Measurements from ENCODE around the gene CDIP1. TPM values are rescaled to one million over a fixed set of nuclear protein-coding genes. Genes with fewer than 3 reads are reported as not detected.
A peak's percentile ranks its signal among the peaks of the same experiment; 100 is the strongest.

CDIP1 gene
- polyA plus RNA-seq, 1 experiment = 15.2 TPM

- no peak for DNase-seq (ENCODE audit: low read depth)
- ChIA-PET CTCF (interaction anchor here (1.1 to 10.7 kb wide), 3 partner anchors 22 to 41 kb away, joined by 3 to 110 read pairs (median 4); no protein-coding TSS in a partner anchor), POLR2A (no interaction called here)
- H3K27me3 ChIP-seq (ENCODE audit: control insufficient read depth, insufficient read depth, low read length) = no peaks in the 10 kb centered on the region
- H3K4me3 ChIP-seq (ENCODE audit: low read depth, low read length) = no peak overlapping the region
- TF ChIP-seq CTCF (IDR thresholded peaks at IDR 0.05; ENCODE audit: insufficient read depth, low read depth, low read length) = no peak
- no peaks in the 10 kb centered on the region for H3K36me3 ChIP-seq (ENCODE audit: control insufficient read depth, insufficient read depth, low read length)
These were observed 5.9 kb upstream of the CDIP1 start for GRCh38 chr16:4544473-4544872.

DNA sequence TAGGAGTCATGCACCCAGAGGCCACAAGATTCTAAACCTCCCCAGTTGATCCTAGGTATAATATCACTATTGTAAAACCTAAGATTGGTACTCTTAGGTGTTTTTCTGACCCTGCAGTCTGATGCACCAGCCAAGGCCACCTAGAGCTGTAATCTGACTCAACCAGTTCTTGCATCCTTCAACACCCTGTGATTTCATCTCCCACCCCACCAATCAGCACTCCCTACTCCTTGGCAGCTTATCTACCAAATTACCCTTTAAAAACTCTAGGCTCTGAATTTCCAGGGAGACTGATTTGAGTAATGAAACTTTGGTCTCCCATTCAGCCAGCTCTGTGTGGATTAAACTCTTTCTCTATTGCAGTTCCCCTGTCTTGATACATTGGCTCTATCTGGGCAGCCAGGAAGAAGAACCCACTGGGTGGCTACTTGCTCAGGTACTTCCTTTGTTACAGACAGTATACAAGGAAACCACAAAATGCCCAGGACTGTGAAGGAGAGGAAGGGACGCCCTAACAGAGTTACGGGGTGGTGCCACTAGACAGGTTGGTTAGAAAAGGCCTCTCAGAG lies 1.2 kb upstream of the CDIP1 start:
- no peak for TF ChIP-seq CTCF (IDR thresholded peaks at IDR 0.05; ENCODE audit: insufficient read depth, low read depth, low read length)
- DNase-seq (ENCODE audit: low read depth) = no peak
- ChIA-PET POLR2A (no interaction called here), CTCF (interaction anchor here (0.8 to 2.0 kb wide), 6 partner anchors 8 to 137 kb away, joined by 3 to 6 read pairs (median 4); partner anchors contain the start of gene MGRN1)
- Histone ChIP-seq H3K4me3 (ENCODE audit: low read depth, low read length) (no peak overlapping the region), H3K36me3 (ENCODE audit: control insufficient read depth, insufficient read depth, low read length) (no peaks in the 10 kb centered on the region), H3K27me3 (ENCODE audit: control insufficient read depth, insufficient read depth, low read length) (no peaks in the 10 kb centered on the region)

GRCh38 chr16:4537376-4538343 lies 913 bp downstream of the CDIP1 start:
- ChIA-PET POLR2A (no interaction called here), CTCF (interaction anchor here (0.6 to 1.3 kb wide), 3 partner anchors 8 to 110 kb away, joined by 3 to 4 read pairs (median 3); no protein-coding TSS in a partner anchor)
- Histone ChIP-seq H3K4me3 (ENCODE audit: low read depth, low read length) (peak overlapping the region; percentile 77), H3K27me3 (ENCODE audit: control insufficient read depth, insufficient read depth, low read length) (no peaks in the 10 kb centered on the region), H3K36me3 (ENCODE audit: control insufficient read depth, insufficient read depth, low read length) (no peaks in the 10 kb centered on the region)
- no peak for TF ChIP-seq CTCF (IDR thresholded peaks at IDR 0.05; ENCODE audit: insufficient read depth, low read depth, low read length)
- no peak for DNase-seq (ENCODE audit: low read depth)

DNA sequence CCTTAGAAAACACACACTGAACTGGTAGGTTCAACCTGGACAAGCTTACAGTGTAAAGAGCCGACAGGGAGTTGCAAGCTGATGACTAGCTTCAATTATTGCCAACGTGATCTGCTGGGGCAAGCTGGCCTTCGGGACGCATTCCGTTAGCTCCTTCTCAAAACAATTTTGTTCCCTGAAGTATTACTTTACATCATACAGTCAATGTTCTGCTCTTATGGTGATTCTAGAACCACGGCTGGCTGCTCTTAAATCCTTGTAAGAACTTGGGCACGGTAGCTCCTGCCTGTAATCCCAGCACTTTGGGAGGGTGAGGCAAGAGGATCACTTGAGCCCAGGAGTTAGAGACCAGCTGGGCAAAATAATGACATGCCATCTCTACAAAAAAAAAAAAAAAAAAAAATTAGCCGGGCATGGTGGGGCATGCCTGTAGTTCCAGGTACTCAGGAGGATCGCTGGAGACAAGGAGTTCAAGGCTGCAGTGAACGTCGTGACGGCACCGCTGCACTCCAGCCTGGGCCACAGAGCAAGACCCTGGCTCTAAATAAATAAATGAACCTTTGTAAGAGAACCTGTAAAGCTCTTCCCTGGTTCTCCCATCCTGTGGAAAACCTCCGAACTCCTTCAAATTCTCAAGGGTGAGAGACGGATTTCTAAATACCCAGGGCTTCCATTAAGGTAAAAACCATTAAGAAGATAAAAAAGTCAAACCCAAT lies 2.0 kb downstream of the CDIP1 start:
- POLR2A ChIA-PET = no interaction called here
- no peak for DNase-seq (ENCODE audit: low read depth)

More for the DNA sequence above, 2.0 kb downstream of the CDIP1 start:
- no peaks in the 10 kb centered on the region for H3K27me3 ChIP-seq (ENCODE audit: control insufficient read depth, insufficient read depth, low read length)
- no peak overlapping the region for H3K4me3 ChIP-seq (ENCODE audit: low read depth, low read length)
- CTCF ChIA-PET = interaction anchor here (1.1 to 1.5 kb wide), 3 partner anchors 11 to 28 kb away, joined by 3 to 4 read pairs (median 3); no protein-coding TSS in a partner anchor
- no peaks in the 10 kb centered on the region for H3K36me3 ChIP-seq (ENCODE audit: control insufficient read depth, insufficient read depth, low read length)
- TF ChIP-seq CTCF (IDR thresholded peaks at IDR 0.05; ENCODE audit: insufficient read depth, low read depth, low read length) = no peak
